Brain microvascular endothelial cell (primary cell): ENCODE results near the gene IL18R1.

Source experiments
- DNase-seq: peaks from one replicate; pipeline ENCODE4 v3.0.0-alpha.2; 2020
- H3K27ac ChIP-seq: fragments of 250-450 bp; sonication (Bioruptor Pico); 2 replicates; pipeline ENCODE4 v1.5.1; 2020; ENCODE audit warnings: mild to moderate bottlenecking, moderate library complexity
- H3K27me3 ChIP-seq: fragments of 250-450 bp; sonication (Bioruptor Pico); replicated peaks from 2 replicates; pipeline ENCODE4 v1.5.1; 2020; ENCODE audit warnings: mild to moderate bottlenecking
- H3K36me3 ChIP-seq: fragments of 250-450 bp; sonication (Bioruptor Pico); replicated peaks from 2 replicates; pipeline ENCODE4 v1.5.1; 2020; ENCODE audit warnings: mild to moderate bottlenecking
- H3K4me3 ChIP-seq: 2 replicates; pipeline ENCODE4 v1.5.1; 2011; ENCODE audit warnings: low read depth, mild to moderate bottlenecking, control low read depth, low read length, moderate library complexity
- in situ Hi-C: cut with HindIII; loops from 2 replicates; pipeline ENCODE4 v1.10.0; 2017; ENCODE audit warnings: low sequenced_read_pairs, low pct_ligation_motif_present
- TF ChIP-seq, protein P1 (sequence below): IDR thresholded peaks from 2 replicates; pipeline ENCODE4 v1.5.1; 2011; ENCODE audit warnings: low read depth, mild to moderate bottlenecking, moderate library complexity, low read length, control low read depth, inconsistent platforms; ENCODE audit errors: missing control alignments

Gene IL18R1

GRCh38 chr2:102442967-102443828 lies 87.6 kb downstream of the IL18R1 start:
- in situ Hi-C loops = no loop called here
- peak; percentile 53 for DNase-seq

DNA sequence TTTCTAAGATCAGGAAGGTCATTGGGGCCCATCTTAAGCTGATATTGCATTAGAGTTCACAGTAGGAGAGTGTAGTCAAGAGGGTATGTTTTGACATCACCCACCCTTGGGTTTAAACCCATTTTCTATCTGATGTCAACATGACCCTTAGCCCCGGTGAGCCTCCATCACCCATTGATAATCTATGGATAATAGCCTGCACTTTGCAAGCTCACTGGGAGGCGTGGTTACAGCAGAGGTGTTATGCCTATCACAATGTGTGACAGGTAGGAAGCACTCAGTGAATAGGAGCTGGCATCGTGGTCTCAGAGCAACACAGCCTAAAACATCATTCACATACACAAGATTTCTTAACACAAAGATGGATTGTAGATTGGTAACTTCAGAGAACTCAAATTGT lies 88.6 kb downstream of the IL18R1 start:
- H3K27ac ChIP-seq = no peak overlapping the region

More at GRCh38 chr2:102442967-102443828, 87.6 kb downstream of the IL18R1 start:
- H3K27ac ChIP-seq = no peak overlapping the region
- no peaks in the 10 kb centered on the region for H3K27me3 ChIP-seq
- no peaks in the 10 kb centered on the region for H3K36me3 ChIP-seq
- H3K4me3 ChIP-seq = no peak overlapping the region
- TF ChIP-seq, protein P1, sequence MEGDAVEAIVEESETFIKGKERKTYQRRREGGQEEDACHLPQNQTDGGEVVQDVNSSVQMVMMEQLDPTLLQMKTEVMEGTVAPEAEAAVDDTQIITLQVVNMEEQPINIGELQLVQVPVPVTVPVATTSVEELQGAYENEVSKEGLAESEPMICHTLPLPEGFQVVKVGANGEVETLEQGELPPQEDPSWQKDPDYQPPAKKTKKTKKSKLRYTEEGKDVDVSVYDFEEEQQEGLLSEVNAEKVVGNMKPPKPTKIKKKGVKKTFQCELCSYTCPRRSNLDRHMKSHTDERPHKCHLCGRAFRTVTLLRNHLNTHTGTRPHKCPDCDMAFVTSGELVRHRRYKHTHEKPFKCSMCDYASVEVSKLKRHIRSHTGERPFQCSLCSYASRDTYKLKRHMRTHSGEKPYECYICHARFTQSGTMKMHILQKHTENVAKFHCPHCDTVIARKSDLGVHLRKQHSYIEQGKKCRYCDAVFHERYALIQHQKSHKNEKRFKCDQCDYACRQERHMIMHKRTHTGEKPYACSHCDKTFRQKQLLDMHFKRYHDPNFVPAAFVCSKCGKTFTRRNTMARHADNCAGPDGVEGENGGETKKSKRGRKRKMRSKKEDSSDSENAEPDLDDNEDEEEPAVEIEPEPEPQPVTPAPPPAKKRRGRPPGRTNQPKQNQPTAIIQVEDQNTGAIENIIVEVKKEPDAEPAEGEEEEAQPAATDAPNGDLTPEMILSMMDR = peak; percentile 77

GRCh38 chr2:102446936-102447335 lies 91.3 kb downstream of the IL18R1 start:
- in situ Hi-C loops = no loop called here
- no peaks in the 10 kb centered on the region for H3K27me3 ChIP-seq
- no peak overlapping the region for H3K4me3 ChIP-seq
- no peak overlapping the region for H3K27ac ChIP-seq
- H3K36me3 ChIP-seq = no peaks in the 10 kb centered on the region
- TF ChIP-seq, protein P1 = no peak
- no peak for DNase-seq

More for the DNA sequence above, 88.6 kb downstream of the IL18R1 start:
- Histone ChIP-seq H3K27me3 (no peaks in the 10 kb centered on the region), H3K36me3 (no peaks in the 10 kb centered on the region), H3K4me3 (no peak overlapping the region)
- TF ChIP-seq, protein P1 = no peak
- DNase-seq = no peak
- in situ Hi-C loops = no loop called here
